IMR-90 (cell line): ENCODE data around the gene C2. TPM values are rescaled to one million over a fixed set of nuclear protein-coding genes. Genes with fewer than 3 reads are reported as not detected.

Experiments used
- ATAC-seq: fragments of 200-7000 bp; cut with Tn5 transposase; 2 replicates; pipeline ENCODE4 v1.9.1; 2020; ENCODE audit warnings: low read depth, mild to moderate bottlenecking, moderate library complexity
- BruUV-seq: library from RNA; stranded (reverse); fragments of 400-500 nt; replicated peaks from 2 replicates; lab custom pipeline; 2021; lab: Mats Ljungman, UMichigan
- CTCF ChIA-PET: fragments of 300-600 bp; formaldehyde crosslinking; extraction: SDS; loops from one replicate; lab custom pipeline; 2021; ENCODE audit warnings: antibody characterized with exemption; lab: Yijun Ruan, JAX
- POLR2A ChIA-PET: fragments of 300-600 bp; sonication (Branson Sonifier 250); formaldehyde crosslinking; loops from one replicate; lab custom pipeline; 2022; ENCODE audit warnings: antibody characterized with exemption; ENCODE audit not compliant: unreplicated experiment; lab: Charles Lee
- DNase-seq: peaks from one replicate; pipeline ENCODE4 v3.0.0; 2013
- H2AFZ ChIP-seq: replicated peaks from 2 replicates; pipeline ENCODE3; 2013; ENCODE audit warnings: low read length, mild to moderate bottlenecking; ENCODE audit not compliant: poor library complexity
- H2AK5ac ChIP-seq: 2 replicates; pipeline ENCODE4 v1.6.1; 2013; ENCODE audit warnings: low read depth, low read length, inconsistent platforms
- H2AK9ac ChIP-seq: replicated peaks from 2 replicates; pipeline ENCODE3; 2013; ENCODE audit warnings: mild to moderate bottlenecking, low read depth, low read length, moderate library complexity; ENCODE audit not compliant: poor library complexity
- H2BK120ac ChIP-seq: 2 replicates; pipeline ENCODE4 v1.6.1; 2013; ENCODE audit warnings: low read depth, low read length, inconsistent platforms
- H2BK15ac ChIP-seq: 3 replicates; pipeline ENCODE4 v1.6.1; 2013; ENCODE audit warnings: low read depth, low read length, inconsistent platforms
- H2BK20ac ChIP-seq: 2 replicates; pipeline ENCODE4 v1.6.1; 2013; ENCODE audit warnings: low read depth, mild to moderate bottlenecking, inconsistent platforms, low read length, moderate library complexity
- H2BK5ac ChIP-seq: 2 replicates; pipeline ENCODE4 v1.6.1; 2013; ENCODE audit warnings: mild to moderate bottlenecking, low read depth, low read length, inconsistent platforms; ENCODE audit not compliant: poor library complexity, severe bottlenecking
- H3K14ac ChIP-seq: replicated peaks from 2 replicates; pipeline ENCODE4 v1.6.1; 2013; ENCODE audit warnings: low read depth, low read length, inconsistent platforms
- H3K18ac ChIP-seq: 2 replicates; pipeline ENCODE4 v1.6.1; 2013; ENCODE audit warnings: low read depth, low read length, control low read depth
- H3K23ac ChIP-seq: 2 replicates; pipeline ENCODE4 v1.6.1; 2013; ENCODE audit warnings: low read depth, low read length, inconsistent platforms
- H3K27ac ChIP-seq: 2 replicates; pipeline ENCODE4 v1.5.1; 2013; ENCODE audit warnings: mild to moderate bottlenecking, control low read depth, low read length; ENCODE audit not compliant: insufficient read depth
- H3K27me3 ChIP-seq: 2 replicates; pipeline ENCODE4 v1.6.1; 2013; ENCODE audit warnings: low read length; ENCODE audit not compliant: control insufficient read depth, insufficient read depth
- H3K36me3 ChIP-seq: 2 replicates; pipeline ENCODE4 v1.6.1; 2013; ENCODE audit warnings: low read length, mixed read lengths; ENCODE audit not compliant: control insufficient read depth, insufficient read depth
- H3K4ac ChIP-seq: 2 replicates; pipeline ENCODE4 v1.6.1; 2013; ENCODE audit warnings: low read depth, low read length, inconsistent platforms
- H3K4me1 ChIP-seq: 2 replicates; pipeline ENCODE4 v1.6.1; 2013; ENCODE audit warnings: low read length, mixed read lengths; ENCODE audit not compliant: control insufficient read depth, insufficient read depth
- H3K4me2 ChIP-seq: 2 replicates; pipeline ENCODE4 v1.6.1; 2013; ENCODE audit warnings: low read depth, mild to moderate bottlenecking, control low read depth, low read length, moderate library complexity
- H3K4me3 ChIP-seq: 2 replicates; pipeline ENCODE4 v1.5.1; 2013; ENCODE audit warnings: low read depth, mild to moderate bottlenecking, control low read depth, low read length, moderate library complexity; ENCODE audit not compliant: insufficient read depth
- H3K56ac ChIP-seq: 2 replicates; pipeline ENCODE4 v1.6.1; 2013; ENCODE audit warnings: low read length, inconsistent platforms; ENCODE audit not compliant: insufficient read depth; ENCODE audit errors: extremely low read depth
- H3K79me1 ChIP-seq, 2 experiments: 2 replicates each; pipeline ENCODE4 v1.6.1; 2013; ENCODE audit warnings: low read length in 2 of 2, inconsistent platforms in 1 of 2, low read depth in 1 of 2
- H3K9ac ChIP-seq: 2 replicates; pipeline ENCODE4 v1.6.1; 2013; ENCODE audit warnings: low read depth, low read length, control low read depth
- H3K9me1 ChIP-seq: 2 replicates; pipeline ENCODE4 v1.6.1; 2013; ENCODE audit warnings: low read length, inconsistent platforms; ENCODE audit not compliant: insufficient read depth
- H3K9me3 ChIP-seq: 2 replicates; pipeline ENCODE4 v1.6.1; 2013; ENCODE audit warnings: low read length; ENCODE audit not compliant: control insufficient read depth, insufficient read depth
- H4K20me1 ChIP-seq: 2 replicates; pipeline ENCODE4 v1.6.1; 2013; ENCODE audit warnings: low read length, inconsistent platforms; ENCODE audit not compliant: insufficient read depth
- H4K5ac ChIP-seq: 2 replicates; pipeline ENCODE4 v1.6.1; 2013; ENCODE audit warnings: mild to moderate bottlenecking, low read depth, low read length, control low read depth
- H4K8ac ChIP-seq, 2 experiments: 2 replicates each; pipeline ENCODE4 v1.6.1; 2013; ENCODE audit warnings: low read depth in 2 of 2, low read length in 2 of 2, control low read depth in 1 of 2, inconsistent platforms in 1 of 2
- H4K91ac ChIP-seq: 2 replicates; pipeline ENCODE4 v1.6.1; 2013; ENCODE audit warnings: low read depth, low read length, inconsistent platforms; ENCODE audit not compliant: insufficient read depth
- CEBPB ChIP-seq: IDR thresholded peaks from 2 replicates; pipeline ENCODE4 v1.6.1; 2012; ENCODE audit warnings: low read depth, low read length, improper control_type of control experiment
- WGBS, 2 experiments: methylation state at CpG; one replicate each; pipeline versions ENCODE4 v1.1.5 to v1.1.7; 2013; ENCODE audit warnings: missing lambda C conversion rate in 2 of 2; ENCODE audit not compliant: insufficient read length in 1 of 2; ENCODE audit errors: extremely low coverage in 2 of 2; 5-methylcytosine and 5-hydroxymethylcytosine counted together
- dilution Hi-C: fragments of 300-500 bp; cut with HindIII; formaldehyde crosslinking; loops from one replicate; pipeline ENCODE4 v1.14.3; 2018; ENCODE audit warnings: low sequenced_read_pairs; ENCODE audit not compliant: unreplicated experiment
- in situ Hi-C: fragments of 300-500 bp; cut with MboI; formaldehyde crosslinking; loops from 3 replicates; pipeline ENCODE4 v1.14.3; 2019; ENCODE audit warnings: low sequenced_read_pairs, inconsistent platforms, mixed read lengths
- intact Hi-C: fragments of 100-400 bp; cut with micrococcal nuclease; formaldehyde crosslinking; loops from 2 replicates; pipeline ENCODE4 v1.10.0; 2022
- polyA plus RNA-seq, 3 experiments: library from polyadenylated mRNA; depleted of rRNA; stranded (reverse); fragments of >200 nt; gene quantifications; 2 replicates each; pipeline ENCODE4 v1.2.3, GENCODE V29; 2012; ENCODE audit warnings: low replicate concordance in 1 of 3
- total RNA-seq: library from RNA; depleted of rRNA; stranded (reverse); fragments of >200 nt; gene quantifications from 2 replicates; pipeline ENCODE4 v1.2.3, GENCODE V29; 2012
- TF ChIP-seq, protein P1 (sequence below): conservative IDR thresholded peaks from 2 replicates; pipeline ENCODE4 v1.5.1; 2012; ENCODE audit warnings: mild to moderate bottlenecking, low read depth, low read length, improper control_type of control experiment

C2 gene
- total and polyA plus RNA-seq, 2 of the 4 experiments (the other 2 are of a cell fraction), result 0.18 to 0.19 TPM

- H3K27ac ChIP-seq, result no peak overlapping the region
Observed at GRCh38 chr6:31948753-31949413, 21.4 kb downstream of the C2 start.

More at GRCh38 chr6:31948753-31949413, 21.4 kb downstream of the C2 start:
- no CpG with 5 or more reads among the region's 6 CpGs for WGBS, 2 experiments
- peak overlapping the region; percentile 47; the same call in 1 of the 2 replicates for H2AK5ac ChIP-seq
- no peak overlapping the region for H3K23ac ChIP-seq
- no peaks in the 10 kb centered on the region for H3K9me3 ChIP-seq
- no peak overlapping the region for H2BK5ac ChIP-seq
- no peak for ATAC-seq
- no peaks in the 10 kb centered on the region for H3K27me3 ChIP-seq
- BruUV-seq, result no TSS peak
- ChIA-PET POLR2A (no interaction called here), CTCF (interaction anchor here (0.5 kb wide), 1 partner anchor 190 kb away, joined by 4 read pairs; no protein-coding TSS in a partner anchor)
- no peak overlapping the region for H2BK120ac ChIP-seq
- H4K20me1 ChIP-seq, result 0 out of 2 replicates have a peak, but pooled peaks cover 5% of the 10 kb centered on the region
- dilution Hi-C loops (no loop called here), intact Hi-C loops (no loop called here), in situ Hi-C loops (loop anchor here (5.0 to 10.0 kb wide), 2 partner anchors 37 to 264 kb away; partner anchors contain the start of gene LY6G5C)
- H3K4me2 ChIP-seq, result no peak overlapping the region
- no peak overlapping the region for H4K91ac ChIP-seq
- H3K56ac ChIP-seq, result no peak overlapping the region
- peaks cover 12% of the 10 kb centered on the region for H3K9me1 ChIP-seq
- no peak overlapping the region for H2BK15ac ChIP-seq
- H3K4me3 ChIP-seq, result no peak overlapping the region
- H4K8ac ChIP-seq, result no peak overlapping the region
- peak; percentile 71 for TF ChIP-seq CEBPB
- TF ChIP-seq, protein P1, sequence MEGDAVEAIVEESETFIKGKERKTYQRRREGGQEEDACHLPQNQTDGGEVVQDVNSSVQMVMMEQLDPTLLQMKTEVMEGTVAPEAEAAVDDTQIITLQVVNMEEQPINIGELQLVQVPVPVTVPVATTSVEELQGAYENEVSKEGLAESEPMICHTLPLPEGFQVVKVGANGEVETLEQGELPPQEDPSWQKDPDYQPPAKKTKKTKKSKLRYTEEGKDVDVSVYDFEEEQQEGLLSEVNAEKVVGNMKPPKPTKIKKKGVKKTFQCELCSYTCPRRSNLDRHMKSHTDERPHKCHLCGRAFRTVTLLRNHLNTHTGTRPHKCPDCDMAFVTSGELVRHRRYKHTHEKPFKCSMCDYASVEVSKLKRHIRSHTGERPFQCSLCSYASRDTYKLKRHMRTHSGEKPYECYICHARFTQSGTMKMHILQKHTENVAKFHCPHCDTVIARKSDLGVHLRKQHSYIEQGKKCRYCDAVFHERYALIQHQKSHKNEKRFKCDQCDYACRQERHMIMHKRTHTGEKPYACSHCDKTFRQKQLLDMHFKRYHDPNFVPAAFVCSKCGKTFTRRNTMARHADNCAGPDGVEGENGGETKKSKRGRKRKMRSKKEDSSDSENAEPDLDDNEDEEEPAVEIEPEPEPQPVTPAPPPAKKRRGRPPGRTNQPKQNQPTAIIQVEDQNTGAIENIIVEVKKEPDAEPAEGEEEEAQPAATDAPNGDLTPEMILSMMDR, result no peak
- H3K36me3 ChIP-seq, result peaks cover 25% of the 10 kb centered on the region
- H2AFZ ChIP-seq, result no peak overlapping the region
- no peak overlapping the region for H3K9ac ChIP-seq
- peak overlapping the region; percentile 21 for H3K4ac ChIP-seq
- no peak overlapping the region for H3K18ac ChIP-seq
- peak overlapping the region; percentile 57 for H2AK9ac ChIP-seq
- no peaks in the 10 kb centered on the region for H3K79me1 ChIP-seq
- H4K5ac ChIP-seq, result no peak overlapping the region
- peak; percentile 50 for DNase-seq
- no peak overlapping the region for H3K14ac ChIP-seq
- H3K4me1 ChIP-seq, result peaks cover 22% of the 10 kb centered on the region
- H2BK20ac ChIP-seq, result no peak overlapping the region
